ENCODE data around the gene DLX1.

DNA sequence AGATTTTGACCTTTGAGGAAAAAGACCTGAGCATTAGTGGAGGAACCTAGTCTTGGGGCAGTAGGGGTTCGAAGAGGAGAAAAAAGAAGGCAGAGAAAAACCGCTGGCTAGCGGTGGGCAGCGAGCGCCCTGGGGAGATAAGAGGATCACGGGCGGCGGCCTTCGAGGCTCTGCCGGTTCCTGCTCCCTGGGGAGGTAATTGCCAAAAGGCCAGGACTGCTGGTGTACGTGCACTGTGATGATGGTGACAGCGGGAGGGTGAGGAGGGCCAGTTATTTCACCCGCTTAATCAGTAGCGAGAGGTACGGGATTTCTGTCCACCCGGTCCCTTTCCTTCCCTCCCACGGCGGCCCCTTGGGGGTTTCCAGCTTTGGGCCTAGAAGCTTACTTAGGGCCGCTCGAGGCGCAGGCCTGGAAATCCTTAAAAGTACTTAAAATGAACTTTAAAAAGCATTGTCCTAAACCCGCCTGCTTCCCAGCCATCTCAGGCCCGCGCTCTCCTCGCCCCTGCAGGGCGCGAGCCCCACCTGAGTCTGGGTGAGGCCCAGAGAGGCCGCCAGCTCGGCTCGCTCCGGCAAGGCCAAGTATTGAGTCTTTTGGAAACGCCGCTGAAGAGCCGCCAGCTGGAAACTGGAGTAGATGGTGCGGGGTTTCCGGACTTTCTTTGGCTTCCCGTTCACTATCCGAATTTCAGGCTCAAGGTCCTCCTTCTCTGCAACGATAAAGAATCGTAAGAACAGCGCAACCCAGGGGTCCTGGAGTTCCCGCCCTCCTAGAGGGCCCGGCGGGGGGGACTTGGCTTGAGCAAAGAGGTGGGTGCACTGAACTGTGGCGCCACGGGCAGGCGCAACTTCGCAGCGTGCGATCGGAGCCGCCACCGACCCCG lies 15.9 kb downstream of the DLX1 start:
- TF ChIP-seq EP300 (IDR thresholded peaks at IDR 0.05) (no peak), POLR2AphosphoS5 (IDR thresholded peaks at IDR 0.05) (no peak)
- TF ChIP-seq, protein P1, sequence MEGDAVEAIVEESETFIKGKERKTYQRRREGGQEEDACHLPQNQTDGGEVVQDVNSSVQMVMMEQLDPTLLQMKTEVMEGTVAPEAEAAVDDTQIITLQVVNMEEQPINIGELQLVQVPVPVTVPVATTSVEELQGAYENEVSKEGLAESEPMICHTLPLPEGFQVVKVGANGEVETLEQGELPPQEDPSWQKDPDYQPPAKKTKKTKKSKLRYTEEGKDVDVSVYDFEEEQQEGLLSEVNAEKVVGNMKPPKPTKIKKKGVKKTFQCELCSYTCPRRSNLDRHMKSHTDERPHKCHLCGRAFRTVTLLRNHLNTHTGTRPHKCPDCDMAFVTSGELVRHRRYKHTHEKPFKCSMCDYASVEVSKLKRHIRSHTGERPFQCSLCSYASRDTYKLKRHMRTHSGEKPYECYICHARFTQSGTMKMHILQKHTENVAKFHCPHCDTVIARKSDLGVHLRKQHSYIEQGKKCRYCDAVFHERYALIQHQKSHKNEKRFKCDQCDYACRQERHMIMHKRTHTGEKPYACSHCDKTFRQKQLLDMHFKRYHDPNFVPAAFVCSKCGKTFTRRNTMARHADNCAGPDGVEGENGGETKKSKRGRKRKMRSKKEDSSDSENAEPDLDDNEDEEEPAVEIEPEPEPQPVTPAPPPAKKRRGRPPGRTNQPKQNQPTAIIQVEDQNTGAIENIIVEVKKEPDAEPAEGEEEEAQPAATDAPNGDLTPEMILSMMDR (IDR thresholded peaks at IDR 0.05), result no peak

Data from stomach (tissue), 4 donors.